ENCODE data around the gene MARF1.

MARF1 gene

GRCh38 chr16:15599303-15600070, 43.5 kb downstream of the MARF1 start:
- no peak for DNase-seq (ENCODE audit: low read depth, low spot score)
- Histone ChIP-seq H3K4me3 (ENCODE audit: low read length) (no peak overlapping the region), H3K36me3 (ENCODE audit: control insufficient read depth, insufficient read depth, low read length) (peaks cover 16% of the 10 kb centered on the region), H3K9me3 (ENCODE audit: control insufficient read depth, insufficient read depth, low read length) (no peaks in the 10 kb centered on the region), H3K4me1 (ENCODE audit: control insufficient read depth, insufficient read depth, low read length) (no peaks in the 10 kb centered on the region), H3K27me3 (ENCODE audit: control insufficient read depth, insufficient read depth, low read length) (no peaks in the 10 kb centered on the region), H3K27ac (ENCODE audit: low read length) (no peak overlapping the region)
- WGBS (ENCODE audit: insufficient coverage, insufficient read length): no CpG with 5 or more reads among the region's 21 CpGs

- H3K4me3 ChIP-seq (ENCODE audit: low read length): no peak overlapping the region
- H3K4me1 ChIP-seq (ENCODE audit: control insufficient read depth, insufficient read depth, low read length): no peaks in the 10 kb centered on the region
- H3K27ac ChIP-seq (ENCODE audit: low read length): no peak overlapping the region
- DNase-seq (ENCODE audit: low read depth, low spot score): no peak
- no CpG with 5 or more reads among the region's 17 CpGs for WGBS (ENCODE audit: insufficient coverage, insufficient read length)
- H3K27me3 ChIP-seq (ENCODE audit: control insufficient read depth, insufficient read depth, low read length): no peaks in the 10 kb centered on the region
- H3K36me3 ChIP-seq (ENCODE audit: control insufficient read depth, insufficient read depth, low read length): peaks cover 16% of the 10 kb centered on the region
- H3K9me3 ChIP-seq (ENCODE audit: control insufficient read depth, insufficient read depth, low read length): no peaks in the 10 kb centered on the region
These were observed 44.2 kb downstream of the MARF1 start for GRCh38 chr16:15598648-15599190.

- H3K4me1 ChIP-seq (ENCODE audit: control insufficient read depth, insufficient read depth, low read length): no peaks in the 10 kb centered on the region
- no peaks in the 10 kb centered on the region for H3K9me3 ChIP-seq (ENCODE audit: control insufficient read depth, insufficient read depth, low read length)
- H3K4me3 ChIP-seq (ENCODE audit: low read length): no peak overlapping the region
- no CpG with 5 or more reads among the region's 15 CpGs for WGBS (ENCODE audit: insufficient coverage, insufficient read length)
- H3K27ac ChIP-seq (ENCODE audit: low read length): no peak overlapping the region
- peaks cover 16% of the 10 kb centered on the region for H3K36me3 ChIP-seq (ENCODE audit: control insufficient read depth, insufficient read depth, low read length)
- no peak for DNase-seq (ENCODE audit: low read depth, low spot score)
- H3K27me3 ChIP-seq (ENCODE audit: control insufficient read depth, insufficient read depth, low read length): no peaks in the 10 kb centered on the region
These were observed 44.9 kb downstream of the MARF1 start for GRCh38 chr16:15597822-15598647.

- Histone ChIP-seq H3K9me3 (ENCODE audit: control insufficient read depth, insufficient read depth, low read length) (no peaks in the 10 kb centered on the region), H3K4me3 (ENCODE audit: low read length) (no peak overlapping the region), H3K36me3 (ENCODE audit: control insufficient read depth, insufficient read depth, low read length) (peaks cover 16% of the 10 kb centered on the region), H3K4me1 (ENCODE audit: control insufficient read depth, insufficient read depth, low read length) (no peaks in the 10 kb centered on the region), H3K27me3 (ENCODE audit: control insufficient read depth, insufficient read depth, low read length) (no peaks in the 10 kb centered on the region), H3K27ac (ENCODE audit: low read length) (no peak overlapping the region)
- no peak for DNase-seq (ENCODE audit: low read depth, low spot score)
- WGBS (ENCODE audit: insufficient coverage, insufficient read length): no CpG with 5 or more reads among the region's 6 CpGs
These were observed 45.8 kb downstream of the MARF1 start for GRCh38 chr16:15597135-15597534.

- H3K27me3 ChIP-seq (ENCODE audit: control insufficient read depth, insufficient read depth, low read length): no peaks in the 10 kb centered on the region
- no CpG with 5 or more reads among the region's 6 CpGs for WGBS (ENCODE audit: insufficient coverage, insufficient read length)
- no peak overlapping the region for H3K27ac ChIP-seq (ENCODE audit: low read length)
- no peak overlapping the region for H3K4me3 ChIP-seq (ENCODE audit: low read length)
- peaks cover 13% of the 10 kb centered on the region for H3K36me3 ChIP-seq (ENCODE audit: control insufficient read depth, insufficient read depth, low read length)
- H3K4me1 ChIP-seq (ENCODE audit: control insufficient read depth, insufficient read depth, low read length): no peaks in the 10 kb centered on the region
- H3K9me3 ChIP-seq (ENCODE audit: control insufficient read depth, insufficient read depth, low read length): no peaks in the 10 kb centered on the region
- no peak for DNase-seq (ENCODE audit: low read depth, low spot score)
These were observed 48.1 kb downstream of the MARF1 start for GRCh38 chr16:15594711-15595320.

- no CpG with 5 or more reads among the region's 9 CpGs for WGBS (ENCODE audit: insufficient coverage, insufficient read length)
- no peak overlapping the region for H3K27ac ChIP-seq (ENCODE audit: low read length)
- no peak for DNase-seq (ENCODE audit: low read depth, low spot score)
These were observed 49.7 kb downstream of the MARF1 start for GRCh38 chr16:15593235-15593634.

GRCh38 chr16:15592324-15592723, 50.6 kb downstream of the MARF1 start:
- H3K27ac ChIP-seq (ENCODE audit: low read length): no peak overlapping the region
- DNase-seq (ENCODE audit: low read depth, low spot score): no peak

More at GRCh38 chr16:15593235-15593634, 49.7 kb downstream of the MARF1 start:
- Histone ChIP-seq H3K27me3 (ENCODE audit: control insufficient read depth, insufficient read depth, low read length) (no peaks in the 10 kb centered on the region), H3K36me3 (ENCODE audit: control insufficient read depth, insufficient read depth, low read length) (peaks cover 4% of the 10 kb centered on the region; the same call in 1 of the 2 replicates), H3K4me3 (ENCODE audit: low read length) (no peak overlapping the region), H3K9me3 (ENCODE audit: control insufficient read depth, insufficient read depth, low read length) (no peaks in the 10 kb centered on the region), H3K4me1 (ENCODE audit: control insufficient read depth, insufficient read depth, low read length) (no peaks in the 10 kb centered on the region)

GRCh38 chr16:15587152-15587825, 55.7 kb downstream of the MARF1 start:
- WGBS (ENCODE audit: insufficient coverage, insufficient read length): no CpG with 5 or more reads among the region's 17 CpGs
- no peaks in the 10 kb centered on the region; the same call in 1 of the 2 replicates for H3K4me1 ChIP-seq (ENCODE audit: control insufficient read depth, insufficient read depth, low read length)
- no peaks in the 10 kb centered on the region for H3K27me3 ChIP-seq (ENCODE audit: control insufficient read depth, insufficient read depth, low read length)
- no peak overlapping the region for H3K4me3 ChIP-seq (ENCODE audit: low read length)
- H3K36me3 ChIP-seq (ENCODE audit: control insufficient read depth, insufficient read depth, low read length): peaks cover 10% of the 10 kb centered on the region
- H3K9me3 ChIP-seq (ENCODE audit: control insufficient read depth, insufficient read depth, low read length): no peaks in the 10 kb centered on the region
- no peak overlapping the region for H3K27ac ChIP-seq (ENCODE audit: low read length)
- no peak for DNase-seq (ENCODE audit: low read depth, low spot score)

More at GRCh38 chr16:15592324-15592723, 50.6 kb downstream of the MARF1 start:
- no CpG with 5 or more reads among the region's 9 CpGs for WGBS (ENCODE audit: insufficient coverage, insufficient read length)
- Histone ChIP-seq H3K9me3 (ENCODE audit: control insufficient read depth, insufficient read depth, low read length) (no peaks in the 10 kb centered on the region), H3K36me3 (ENCODE audit: control insufficient read depth, insufficient read depth, low read length) (peaks cover 3% of the 10 kb centered on the region), H3K27me3 (ENCODE audit: control insufficient read depth, insufficient read depth, low read length) (no peaks in the 10 kb centered on the region), H3K4me3 (ENCODE audit: low read length) (no peak overlapping the region), H3K4me1 (ENCODE audit: control insufficient read depth, insufficient read depth, low read length) (no peaks in the 10 kb centered on the region; the same call in 1 of the 2 replicates)

GRCh38 chr16:15586716-15587115, 56.2 kb downstream of the MARF1 start:
- H3K27ac ChIP-seq (ENCODE audit: low read length): no peak overlapping the region
- no peaks in the 10 kb centered on the region for H3K27me3 ChIP-seq (ENCODE audit: control insufficient read depth, insufficient read depth, low read length)
- H3K36me3 ChIP-seq (ENCODE audit: control insufficient read depth, insufficient read depth, low read length): peaks cover 10% of the 10 kb centered on the region
- WGBS (ENCODE audit: insufficient coverage, insufficient read length): no CpG with 5 or more reads among the region's 12 CpGs
- DNase-seq (ENCODE audit: low read depth, low spot score): no peak
- no peak overlapping the region for H3K4me3 ChIP-seq (ENCODE audit: low read length)
- no peaks in the 10 kb centered on the region; the same call in 1 of the 2 replicates for H3K4me1 ChIP-seq (ENCODE audit: control insufficient read depth, insufficient read depth, low read length)
- no peaks in the 10 kb centered on the region for H3K9me3 ChIP-seq (ENCODE audit: control insufficient read depth, insufficient read depth, low read length)
